WTC11 (cell line): Measurements from ENCODE around the gene KIAA0930. TPM values are rescaled to one million over a fixed set of nuclear protein-coding genes. Genes with fewer than 3 reads are reported as not detected.

Experiments used
- ATAC-seq: fragments of 200-7000 bp; cut with Tn5 transposase; 2 replicates; pipeline ENCODE4 v1.10.0; 2021; ENCODE audit warnings: mild to moderate bottlenecking, moderate library complexity
- CTCF ChIA-PET: fragments of 300-600 bp; sonication (Branson Sonifier 250); formaldehyde crosslinking; loops from one replicate; lab custom pipeline; 2021; ENCODE audit warnings: antibody characterized with exemption; lab: Charles Lee
- POLR2A ChIA-PET: fragments of 350-600 bp; sonication (Branson Sonifier 250); formaldehyde crosslinking; loops from one replicate; lab custom pipeline; 2021; ENCODE audit warnings: antibody characterized with exemption; lab: Charles Lee
- DNase-seq: peaks from one replicate; pipeline ENCODE4 v3.0.0; 2021; ENCODE audit warnings: low spot score
- H3K27ac Mint-ChIP-seq: 2 replicates; pipeline ENCODE4 v1.8.0; 2021; ENCODE audit warnings: mixed read lengths
- H3K27me3 Mint-ChIP-seq: 2 replicates; pipeline ENCODE4 v1.8.0; 2021; ENCODE audit warnings: low read depth, mild to moderate bottlenecking, moderate library complexity, mixed read lengths
- H3K36me3 Mint-ChIP-seq: 2 replicates; pipeline ENCODE4 v1.8.0; 2021; ENCODE audit warnings: mixed read lengths
- H3K4me1 Mint-ChIP-seq: 2 replicates; pipeline ENCODE4 v1.8.0; 2022; ENCODE audit warnings: mixed read lengths
- H3K4me3 Mint-ChIP-seq: 2 replicates; pipeline ENCODE4 v1.8.0; 2021; ENCODE audit warnings: mild to moderate bottlenecking, moderate library complexity, mixed read lengths
- H3K9me3 Mint-ChIP-seq: 2 replicates; pipeline ENCODE4 v1.8.0; 2021; ENCODE audit warnings: mixed read lengths
- ATF6 ChIP-seq: sonication (generic); formaldehyde crosslinking; IDR thresholded peaks from 2 replicates; pipeline ENCODE4 v1.8.1; 2023; ENCODE audit warnings: mild to moderate bottlenecking, missing genetic modification reagents
- CBFB ChIP-seq: sonication (generic); formaldehyde crosslinking; IDR thresholded peaks from 2 replicates; pipeline ENCODE4 v1.8.1; 2022; ENCODE audit warnings: mild to moderate bottlenecking, low read depth, missing genetic modification reagents
- ERG ChIP-seq: fragments of 250-450 bp; sonication (Bioruptor Pico); IDR thresholded peaks from 2 replicates; pipeline ENCODE4 v1.8.0; 2021; ENCODE audit warnings: mild to moderate bottlenecking
- ESRRA ChIP-seq: sonication (generic); formaldehyde crosslinking; IDR thresholded peaks from 2 replicates; pipeline ENCODE4 v1.8.1; 2022; ENCODE audit warnings: mild to moderate bottlenecking, missing genetic modification reagents, borderline replicate concordance
- HMGXB4 ChIP-seq: sonication (generic); formaldehyde crosslinking; IDR thresholded peaks from 2 replicates; pipeline ENCODE4 v1.8.1; 2023; ENCODE audit warnings: mild to moderate bottlenecking, moderate library complexity, missing genetic modification reagents
- JAZF1 ChIP-seq: fragments of 250-450 bp; sonication (Bioruptor Pico); IDR thresholded peaks from 2 replicates; pipeline ENCODE4 v1.9.0; 2021; ENCODE audit warnings: moderate library complexity, mild to moderate bottlenecking, inconsistent platforms
- NFE2L1 ChIP-seq: sonication (generic); formaldehyde crosslinking; IDR thresholded peaks from 2 replicates; pipeline ENCODE4 v1.8.1; 2023; ENCODE audit warnings: missing genetic modification reagents
- NR2C2 ChIP-seq: sonication (generic); formaldehyde crosslinking; IDR thresholded peaks from 2 replicates; pipeline ENCODE4 v1.8.0; 2022; ENCODE audit warnings: mild to moderate bottlenecking, missing genetic modification reagents
- NR3C1 ChIP-seq: sonication (generic); formaldehyde crosslinking; conservative IDR thresholded peaks from 2 replicates; pipeline ENCODE4 v1.8.1; 2023; ENCODE audit warnings: low read depth, mild to moderate bottlenecking, missing genetic modification reagents
- PRRX2 ChIP-seq: fragments of 250-450 bp; sonication (Bioruptor Pico); IDR thresholded peaks from 2 replicates; pipeline ENCODE4 v1.8.0; 2021; ENCODE audit warnings: mild to moderate bottlenecking
- ZBTB21 ChIP-seq: sonication (generic); formaldehyde crosslinking; IDR thresholded peaks from 2 replicates; pipeline ENCODE4 v1.8.1; 2023; ENCODE audit warnings: mild to moderate bottlenecking, missing genetic modification reagents, borderline replicate concordance
- ZBTB43 ChIP-seq: sonication (generic); formaldehyde crosslinking; IDR thresholded peaks from 2 replicates; pipeline ENCODE4 v1.8.1; 2023; ENCODE audit warnings: mild to moderate bottlenecking, missing genetic modification reagents
- ZMAT4 ChIP-seq: fragments of 250-450 bp; sonication (Bioruptor Pico); IDR thresholded peaks from 2 replicates; pipeline ENCODE4 v1.9.0; 2021; ENCODE audit warnings: mild to moderate bottlenecking
- ZNF232 ChIP-seq: sonication (generic); formaldehyde crosslinking; IDR thresholded peaks from 2 replicates; pipeline ENCODE4 v1.8.0; 2022; ENCODE audit warnings: mild to moderate bottlenecking, missing genetic modification reagents
- ZNF263 ChIP-seq: sonication (generic); formaldehyde crosslinking; IDR thresholded peaks from 2 replicates; pipeline ENCODE4 v1.8.1; 2022; ENCODE audit warnings: low read depth, mild to moderate bottlenecking, moderate library complexity, missing genetic modification reagents
- ZNF416 ChIP-seq: fragments of 250-450 bp; sonication (Bioruptor Pico); IDR thresholded peaks from 2 replicates; pipeline ENCODE4 v1.9.0; 2021; ENCODE audit warnings: mild to moderate bottlenecking, inconsistent platforms
- total RNA-seq: library from RNA; stranded (reverse); gene quantifications from 3 replicates; pipeline ENCODE4 v1.2.3, GENCODE V29; 2021
- TF ChIP-seq, protein P1 (sequence below): sonication (generic); formaldehyde crosslinking; IDR thresholded peaks from 2 replicates; pipeline ENCODE4 v1.8.0; 2022; ENCODE audit warnings: mild to moderate bottlenecking, missing genetic modification reagents
- TF ChIP-seq, protein P2 (sequence below): sonication (generic); formaldehyde crosslinking; IDR thresholded peaks from 2 replicates; pipeline ENCODE4 v1.8.0; 2023; ENCODE audit warnings: missing genetic modification reagents

Gene KIAA0930
- total RNA-seq, 1 experiment from 2014 or later = 62.1 TPM

DNA sequence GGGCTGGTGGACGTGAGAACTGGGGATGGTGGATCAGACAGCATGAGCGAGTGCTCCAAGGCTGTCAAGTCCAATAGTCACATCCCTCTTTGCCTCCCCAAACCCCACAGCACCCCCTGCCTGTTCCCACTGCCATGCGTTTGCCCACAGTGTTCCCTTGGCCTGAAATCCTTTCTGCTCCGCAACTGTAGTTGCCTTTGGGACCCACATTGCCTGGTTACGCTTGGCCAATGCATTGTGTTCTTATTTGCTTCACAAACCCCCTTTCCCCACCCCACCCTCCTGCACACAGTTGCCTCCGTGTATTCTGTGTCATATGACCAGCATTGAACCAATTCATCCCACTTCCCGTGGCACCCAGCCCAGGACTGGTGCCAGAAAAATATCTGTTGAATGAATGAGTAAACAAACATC is 2.1 kb upstream of the KIAA0930 start:
- ChIA-PET POLR2A (no interaction called here), CTCF (no interaction called here)
- Mint-ChIP-seq H3K27ac (no peak overlapping the region), H3K27me3 (peaks cover 23% of the 10 kb centered on the region), H3K4me1 (peaks cover 25% of the 10 kb centered on the region), H3K36me3 (0 out of 2 replicates have a peak, but pooled peaks cover 3% of the 10 kb centered on the region), H3K9me3 (no peaks in the 10 kb centered on the region), H3K4me3 (no peak overlapping the region)
- no peak for TF ChIP-seq CBFB (CRISPR knock-in tag)
- TF ChIP-seq ZMAT4 (CRISPR knock-in tag) = no peak
- TF ChIP-seq ESRRA (CRISPR knock-in tag) = no peak
- TF ChIP-seq, protein P1, sequence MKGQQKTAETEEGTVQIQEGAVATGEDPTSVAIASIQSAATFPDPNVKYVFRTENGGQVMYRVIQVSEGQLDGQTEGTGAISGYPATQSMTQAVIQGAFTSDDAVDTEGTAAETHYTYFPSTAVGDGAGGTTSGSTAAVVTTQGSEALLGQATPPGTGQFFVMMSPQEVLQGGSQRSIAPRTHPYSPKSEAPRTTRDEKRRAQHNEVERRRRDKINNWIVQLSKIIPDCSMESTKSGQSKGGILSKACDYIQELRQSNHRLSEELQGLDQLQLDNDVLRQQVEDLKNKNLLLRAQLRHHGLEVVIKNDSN (CRISPR knock-in tag) = no peak
- no peak for TF ChIP-seq JAZF1
- TF ChIP-seq NFE2L1 (CRISPR knock-in tag) = no peak
- DNase-seq = no peak
- ATAC-seq = no peak

GRCh38 chr22:45240104-45240809 is 437 bp downstream of the KIAA0930 start:
- TF ChIP-seq, protein P1 (CRISPR knock-in tag) = 0 out of 2 replicates have a peak, but pooled peaks have one; percentile 12
- TF ChIP-seq HMGXB4 (CRISPR knock-in tag) = peak; percentile 30; the same call in 1 of the 2 replicates
- no peak for TF ChIP-seq NR3C1
- TF ChIP-seq ZMAT4 (CRISPR knock-in tag) = no peak
- TF ChIP-seq, protein P2, sequence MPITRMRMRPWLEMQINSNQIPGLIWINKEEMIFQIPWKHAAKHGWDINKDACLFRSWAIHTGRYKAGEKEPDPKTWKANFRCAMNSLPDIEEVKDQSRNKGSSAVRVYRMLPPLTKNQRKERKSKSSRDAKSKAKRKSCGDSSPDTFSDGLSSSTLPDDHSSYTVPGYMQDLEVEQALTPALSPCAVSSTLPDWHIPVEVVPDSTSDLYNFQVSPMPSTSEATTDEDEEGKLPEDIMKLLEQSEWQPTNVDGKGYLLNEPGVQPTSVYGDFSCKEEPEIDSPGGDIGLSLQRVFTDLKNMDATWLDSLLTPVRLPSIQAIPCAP (CRISPR knock-in tag) = no peak
- Mint-ChIP-seq H3K9me3 (no peaks in the 10 kb centered on the region), H3K36me3 (0 out of 2 replicates have a peak, but pooled peaks cover 3% of the 10 kb centered on the region), H3K4me1 (peaks cover 20% of the 10 kb centered on the region), H3K27me3 (peaks cover 23% of the 10 kb centered on the region), H3K27ac (no peak overlapping the region), H3K4me3 (peak overlapping the region; percentile 88)
- DNase-seq (no peak), ATAC-seq (peak; percentile 12)
- ChIA-PET CTCF (no interaction called here), POLR2A (no interaction called here)

DNA sequence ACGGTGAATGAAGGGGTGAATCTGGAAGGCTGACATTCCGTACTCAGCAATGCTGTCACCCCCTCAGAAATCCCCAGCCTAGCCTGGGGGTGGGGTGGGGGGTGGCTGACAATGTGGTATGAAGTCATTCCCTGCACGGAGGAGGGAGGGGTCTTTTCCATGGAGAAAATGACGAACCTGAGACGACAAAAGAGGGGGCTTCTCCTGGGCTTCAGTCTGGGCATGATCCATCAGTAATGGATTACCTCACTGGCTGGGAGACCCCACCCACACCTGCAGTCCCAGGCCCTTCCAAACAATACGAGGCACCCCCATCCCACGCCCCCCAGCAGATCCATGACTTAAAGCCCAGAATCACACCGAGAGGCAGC is 1.0 kb downstream of the KIAA0930 start:
- ChIA-PET POLR2A (interaction anchor here (0.5 kb wide), 1 partner anchor 41 kb away, joined by 4 read pairs; no protein-coding TSS in a partner anchor), CTCF (no interaction called here)
- H3K27me3 Mint-ChIP-seq = peaks cover 23% of the 10 kb centered on the region
- H3K4me1 Mint-ChIP-seq = peaks cover 20% of the 10 kb centered on the region
- no peak overlapping the region for H3K27ac Mint-ChIP-seq
- DNase-seq = no peak
- H3K36me3 Mint-ChIP-seq = 0 out of 2 replicates have a peak, but pooled peaks cover 3% of the 10 kb centered on the region
- no peaks in the 10 kb centered on the region for H3K9me3 Mint-ChIP-seq
- H3K4me3 Mint-ChIP-seq = peak overlapping the region; percentile 88
- ATAC-seq = no peak
- TF ChIP-seq ZBTB43 = no peak
- TF ChIP-seq NR2C2 (CRISPR knock-in tag) = no peak
- TF ChIP-seq ATF6 (CRISPR knock-in tag) = no peak
- TF ChIP-seq ZBTB21 (CRISPR knock-in tag) = no peak
- TF ChIP-seq PRRX2 = no peak
- TF ChIP-seq, protein P1 (CRISPR knock-in tag) = no peak
- no peak for TF ChIP-seq ZNF416 (CRISPR knock-in tag)
- TF ChIP-seq ZNF263 = no peak
- no peak for TF ChIP-seq ZMAT4 (CRISPR knock-in tag)
- TF ChIP-seq ZNF232 = no peak
- no peak for TF ChIP-seq ERG (CRISPR knock-in tag)
